Measurements from ENCODE around the gene ST3GAL5.
A peak's percentile ranks its signal among the peaks of the same experiment; 100 is the strongest.

ST3GAL5 gene

GRCh38 chr2:85911814-85912692 is 23.3 kb upstream of the ST3GAL5 start:
- H3K4me2 ChIP-seq (ENCODE audit: insufficient read depth, low read length): no peak overlapping the region
- no peak for ATAC-seq (ENCODE audit: insufficient read depth, low read depth)
- no peak overlapping the region for H3K27ac ChIP-seq (ENCODE audit: low read length)
- H3K9ac ChIP-seq (ENCODE audit: low read depth, low read length): no peak overlapping the region
- no peak overlapping the region for H3K4me3 ChIP-seq (ENCODE audit: low read depth in 1 of 2, low read length in 2 of 2)
- no peaks in the 10 kb centered on the region for H3K9me3 ChIP-seq (ENCODE audit: insufficient read depth, low read length, severe bottlenecking)
- H3K27me3 ChIP-seq (ENCODE audit: insufficient read depth, low read length, poor library complexity): no peaks in the 10 kb centered on the region
- H4K20me1 ChIP-seq (ENCODE audit: insufficient read depth, low read length): no peaks in the 10 kb centered on the region
- TF ChIP-seq EZH2 (IDR thresholded peaks at IDR 0.05; ENCODE audit: borderline replicate concordance, low read depth, low read length, severe bottlenecking): no peak
- TF ChIP-seq CTCF (IDR thresholded peaks at IDR 0.05; ENCODE audit: borderline replicate concordance, extremely low read depth, low read length, poor library complexity, severe bottlenecking): no peak
- H3K36me3 ChIP-seq (ENCODE audit: insufficient read depth, low read length): no peaks in the 10 kb centered on the region
- no peak overlapping the region for H2AFZ ChIP-seq (ENCODE audit: low read depth, low read length)
- DNase-seq: no peak
- H3K4me1 ChIP-seq (ENCODE audit: insufficient read depth, low read length): no peaks in the 10 kb centered on the region
- H3K79me2 ChIP-seq (ENCODE audit: insufficient read depth, low read length): no peaks in the 10 kb centered on the region

- Histone ChIP-seq H3K4me1 (ENCODE audit: insufficient read depth, low read length) (no peaks in the 10 kb centered on the region), H2AFZ (ENCODE audit: low read depth, low read length) (no peak overlapping the region), H3K79me2 (ENCODE audit: insufficient read depth, low read length) (no peaks in the 10 kb centered on the region), H3K4me3 (ENCODE audit: low read depth in 1 of 2, low read length in 2 of 2) (no peak overlapping the region), H3K4me2 (ENCODE audit: insufficient read depth, low read length) (no peak overlapping the region), H3K9ac (ENCODE audit: low read depth, low read length) (no peak overlapping the region), H3K27me3 (ENCODE audit: insufficient read depth, low read length, poor library complexity) (no peaks in the 10 kb centered on the region), H3K9me3 (ENCODE audit: insufficient read depth, low read length, severe bottlenecking) (no peaks in the 10 kb centered on the region), H3K27ac (ENCODE audit: low read length) (no peak overlapping the region), H3K36me3 (ENCODE audit: insufficient read depth, low read length) (no peaks in the 10 kb centered on the region), H4K20me1 (ENCODE audit: insufficient read depth, low read length) (no peaks in the 10 kb centered on the region)
- ATAC-seq (ENCODE audit: insufficient read depth, low read depth): 0 out of 3 replicates have a peak, but pooled peaks have one; percentile 37
- DNase-seq: no peak
- TF ChIP-seq EZH2 (IDR thresholded peaks at IDR 0.05; ENCODE audit: borderline replicate concordance, low read depth, low read length, severe bottlenecking): no peak
- no peak for TF ChIP-seq CTCF (IDR thresholded peaks at IDR 0.05; ENCODE audit: borderline replicate concordance, extremely low read depth, low read length, poor library complexity, severe bottlenecking)
These were observed 22.3 kb upstream of the ST3GAL5 start for GRCh38 chr2:85911097-85911496.

GRCh38 chr2:85909005-85909404 is 20.2 kb upstream of the ST3GAL5 start:
- Histone ChIP-seq H3K4me1 (ENCODE audit: insufficient read depth, low read length) (no peaks in the 10 kb centered on the region), H3K4me2 (ENCODE audit: insufficient read depth, low read length) (no peak overlapping the region), H3K36me3 (ENCODE audit: insufficient read depth, low read length) (no peaks in the 10 kb centered on the region), H2AFZ (ENCODE audit: low read depth, low read length) (no peak overlapping the region), H3K9ac (ENCODE audit: low read depth, low read length) (no peak overlapping the region), H4K20me1 (ENCODE audit: insufficient read depth, low read length) (no peaks in the 10 kb centered on the region), H3K4me3 (ENCODE audit: low read depth in 1 of 2, low read length in 2 of 2) (no peak overlapping the region), H3K27me3 (ENCODE audit: insufficient read depth, low read length, poor library complexity) (no peaks in the 10 kb centered on the region), H3K27ac (ENCODE audit: low read length) (no peak overlapping the region), H3K79me2 (ENCODE audit: insufficient read depth, low read length) (no peaks in the 10 kb centered on the region), H3K9me3 (ENCODE audit: insufficient read depth, low read length, severe bottlenecking) (no peaks in the 10 kb centered on the region)
- no peak for TF ChIP-seq EZH2 (IDR thresholded peaks at IDR 0.05; ENCODE audit: borderline replicate concordance, low read depth, low read length, severe bottlenecking)
- DNase-seq: no peak
- ATAC-seq (ENCODE audit: insufficient read depth, low read depth): no peak

- TF ChIP-seq CTCF (IDR thresholded peaks at IDR 0.05; ENCODE audit: borderline replicate concordance, extremely low read depth, low read length, poor library complexity, severe bottlenecking) (no peak), EZH2 (IDR thresholded peaks at IDR 0.05; ENCODE audit: borderline replicate concordance, low read depth, low read length, severe bottlenecking) (no peak)
- no peaks in the 10 kb centered on the region for H3K9me3 ChIP-seq (ENCODE audit: insufficient read depth, low read length, severe bottlenecking)
- no peak overlapping the region for H3K27ac ChIP-seq (ENCODE audit: low read length)
- H3K4me3 ChIP-seq (ENCODE audit: low read depth in 1 of 2, low read length in 2 of 2): no peak overlapping the region
- H3K4me2 ChIP-seq (ENCODE audit: insufficient read depth, low read length): no peak overlapping the region
- ATAC-seq (ENCODE audit: insufficient read depth, low read depth) (no peak), DNase-seq (no peak)
- no peak overlapping the region for H3K9ac ChIP-seq (ENCODE audit: low read depth, low read length)
- H4K20me1 ChIP-seq (ENCODE audit: insufficient read depth, low read length): no peaks in the 10 kb centered on the region
- no peak overlapping the region for H2AFZ ChIP-seq (ENCODE audit: low read depth, low read length)
- H3K27me3 ChIP-seq (ENCODE audit: insufficient read depth, low read length, poor library complexity): no peaks in the 10 kb centered on the region
- no peaks in the 10 kb centered on the region for H3K4me1 ChIP-seq (ENCODE audit: insufficient read depth, low read length)
- no peaks in the 10 kb centered on the region for H3K36me3 ChIP-seq (ENCODE audit: insufficient read depth, low read length)
- no peaks in the 10 kb centered on the region for H3K79me2 ChIP-seq (ENCODE audit: insufficient read depth, low read length)
These were observed 19.7 kb upstream of the ST3GAL5 start for GRCh38 chr2:85908506-85908905.
